ENCODE measurements around the gene PM20D2. TPM values are rescaled to one million over a fixed set of nuclear protein-coding genes. Genes with fewer than 3 reads are reported as not detected.
"Not testable (repeated sequence)": the region's sequence is repeated elsewhere in the genome, so short reads cannot be mapped to it uniquely, and the experiment has no call there.

The PM20D2 gene, protein sequence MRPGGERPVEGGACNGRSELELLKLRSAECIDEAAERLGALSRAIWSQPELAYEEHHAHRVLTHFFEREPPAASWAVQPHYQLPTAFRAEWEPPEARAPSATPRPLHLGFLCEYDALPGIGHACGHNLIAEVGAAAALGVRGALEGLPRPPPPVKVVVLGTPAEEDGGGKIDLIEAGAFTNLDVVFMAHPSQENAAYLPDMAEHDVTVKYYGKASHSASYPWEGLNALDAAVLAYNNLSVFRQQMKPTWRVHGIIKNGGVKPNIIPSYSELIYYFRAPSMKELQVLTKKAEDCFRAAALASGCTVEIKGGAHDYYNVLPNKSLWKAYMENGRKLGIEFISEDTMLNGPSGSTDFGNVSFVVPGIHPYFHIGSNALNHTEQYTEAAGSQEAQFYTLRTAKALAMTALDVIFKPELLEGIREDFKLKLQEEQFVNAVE
- polyA plus RNA-seq (2013, experiment 1 of 2; ENCODE audit: insufficient read length) = 5.3 TPM
- 4.8 TPM for polyA plus RNA-seq (2013, experiment 2 of 2; ENCODE audit: insufficient read length)

DNA sequence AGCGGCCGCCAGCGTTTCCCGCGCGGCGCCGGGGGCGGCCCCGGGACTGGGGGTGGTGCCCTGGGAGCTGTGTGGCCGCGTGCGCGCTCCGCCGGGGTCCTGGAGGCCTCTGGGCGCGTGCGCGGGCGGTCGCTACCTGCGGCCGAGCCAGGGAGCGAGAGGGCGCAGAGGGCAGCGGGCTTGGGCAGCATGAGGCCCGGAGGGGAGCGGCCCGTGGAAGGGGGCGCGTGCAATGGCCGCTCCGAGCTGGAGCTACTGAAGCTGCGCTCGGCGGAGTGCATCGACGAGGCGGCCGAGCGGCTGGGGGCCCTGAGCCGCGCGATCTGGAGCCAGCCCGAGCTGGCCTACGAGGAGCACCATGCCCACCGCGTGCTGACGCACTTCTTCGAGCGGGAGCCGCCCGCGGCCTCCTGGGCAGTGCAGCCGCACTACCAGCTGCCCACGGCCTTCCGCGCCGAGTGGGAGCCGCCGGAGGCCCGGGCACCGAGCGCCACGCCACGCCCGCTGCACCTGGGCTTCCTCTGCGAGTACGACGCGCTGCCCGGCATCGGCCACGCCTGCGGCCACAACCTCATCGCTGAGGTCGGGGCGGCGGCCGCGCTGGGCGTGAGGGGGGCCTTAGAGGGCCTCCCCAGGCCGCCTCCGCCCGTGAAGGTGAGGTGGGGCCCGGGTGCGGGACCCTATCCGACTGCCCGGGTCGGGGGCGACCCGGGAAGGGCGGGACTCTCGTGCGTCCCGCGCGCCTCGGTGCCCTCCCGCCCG lies at the start of gene PM20D2:
Gene PM20D2 (plus strand): TSS at position 100 of the 762 bp plus-strand sequence. CDS start 90 bp downstream, at position 190.
- DNase-seq = peak; percentile 31

DNA sequence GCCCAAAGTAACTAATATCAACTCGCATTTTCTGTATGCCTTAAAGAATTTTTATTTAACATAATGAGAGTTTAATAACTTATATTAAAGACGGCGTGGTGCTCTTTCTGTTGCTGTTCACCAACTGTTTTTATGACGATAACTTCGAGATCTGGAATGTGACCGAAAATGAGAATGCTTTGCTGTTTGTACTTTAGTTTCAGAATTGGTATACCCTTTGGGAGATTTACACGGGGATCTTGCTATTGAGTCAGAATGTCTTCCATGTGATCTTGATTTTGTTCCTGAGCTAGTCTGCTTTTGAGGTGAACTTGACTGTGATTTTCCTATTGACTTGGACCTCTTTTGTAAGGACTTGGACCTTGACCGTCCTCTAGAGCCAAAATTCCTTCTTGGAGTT lies 47.4 kb upstream of the PM20D2 start:
- no peak for DNase-seq

DNA sequence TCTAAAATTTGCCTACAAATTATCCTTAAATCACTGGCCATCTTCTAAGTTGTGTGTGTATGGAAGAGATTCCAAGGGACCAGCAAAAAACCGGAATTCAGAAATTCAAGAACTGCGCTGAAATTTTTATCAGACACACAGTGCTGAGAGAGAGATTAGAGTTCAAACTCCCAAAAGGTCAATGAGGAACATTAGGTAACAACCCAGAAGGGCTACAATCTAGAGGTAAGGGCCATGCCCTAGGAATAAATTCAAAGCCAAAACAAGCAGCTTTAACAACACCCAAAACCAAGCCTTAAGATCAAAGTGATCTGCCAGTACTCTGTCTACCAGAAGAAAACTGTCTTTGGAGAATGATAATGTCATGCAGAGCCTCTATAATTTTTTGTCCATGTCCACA lies 45.7 kb upstream of the PM20D2 start:
- DNase-seq = no peak

DNA sequence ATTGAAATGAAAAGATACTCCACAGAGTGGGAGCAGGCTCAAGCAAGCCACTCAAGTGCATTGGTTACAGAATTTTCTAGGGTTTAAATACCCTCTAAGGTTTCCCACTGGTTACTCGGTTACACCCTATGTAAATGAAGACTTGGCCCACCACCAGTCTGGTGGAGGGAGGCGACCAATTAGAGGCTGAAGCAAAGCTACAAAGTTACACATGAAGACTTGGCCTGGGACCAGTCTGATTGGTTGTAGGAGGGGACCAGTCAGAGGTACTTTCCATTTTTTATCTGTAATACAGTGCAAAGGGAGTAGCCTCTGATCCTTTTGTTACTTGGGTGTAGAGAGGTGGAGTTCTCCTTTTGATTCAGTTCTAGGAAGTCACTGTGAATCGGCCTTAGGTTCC lies 35.6 kb upstream of the PM20D2 start:
- DNase-seq = no peak

DNA sequence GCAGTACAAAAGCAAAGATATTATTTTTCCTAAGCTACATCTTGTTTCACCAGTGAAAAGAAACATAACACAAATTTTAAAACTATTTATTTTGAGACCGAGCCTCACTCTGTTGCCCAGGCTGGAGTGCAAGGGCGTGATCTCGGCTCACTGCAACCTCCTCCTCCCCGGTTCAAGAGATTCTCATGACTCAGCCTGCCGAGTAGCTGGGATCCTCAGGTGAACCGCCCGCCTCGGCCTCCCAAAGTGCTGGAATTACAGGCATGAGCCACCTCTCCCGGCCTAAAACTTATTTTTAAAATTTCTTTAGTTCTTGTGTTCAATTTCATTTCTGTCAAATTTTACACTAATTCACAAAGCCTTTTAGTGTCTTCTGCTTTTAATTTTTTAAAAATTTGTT lies 33.9 kb upstream of the PM20D2 start:
- DNase-seq = no peak

DNA sequence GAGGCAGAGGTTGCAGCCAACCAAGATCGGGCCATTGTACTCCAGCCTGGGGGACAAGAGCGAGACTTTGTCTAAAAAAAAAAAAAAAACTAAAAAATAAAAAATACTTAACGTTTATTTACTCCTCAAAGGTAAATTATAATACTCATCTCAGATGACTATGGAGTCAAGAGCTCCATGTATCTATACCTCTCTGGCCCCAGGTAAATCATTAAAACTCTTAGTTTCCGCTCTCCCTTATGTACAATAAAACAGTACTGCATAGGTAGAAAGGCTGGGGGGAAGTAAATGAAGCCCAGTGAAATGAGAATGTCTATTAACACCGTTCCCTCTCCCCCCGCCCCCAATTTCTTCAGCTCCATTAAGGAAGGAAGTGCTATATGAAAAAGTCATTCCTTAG lies 29.2 kb upstream of the PM20D2 start:
- DNase-seq = no peak

DNA sequence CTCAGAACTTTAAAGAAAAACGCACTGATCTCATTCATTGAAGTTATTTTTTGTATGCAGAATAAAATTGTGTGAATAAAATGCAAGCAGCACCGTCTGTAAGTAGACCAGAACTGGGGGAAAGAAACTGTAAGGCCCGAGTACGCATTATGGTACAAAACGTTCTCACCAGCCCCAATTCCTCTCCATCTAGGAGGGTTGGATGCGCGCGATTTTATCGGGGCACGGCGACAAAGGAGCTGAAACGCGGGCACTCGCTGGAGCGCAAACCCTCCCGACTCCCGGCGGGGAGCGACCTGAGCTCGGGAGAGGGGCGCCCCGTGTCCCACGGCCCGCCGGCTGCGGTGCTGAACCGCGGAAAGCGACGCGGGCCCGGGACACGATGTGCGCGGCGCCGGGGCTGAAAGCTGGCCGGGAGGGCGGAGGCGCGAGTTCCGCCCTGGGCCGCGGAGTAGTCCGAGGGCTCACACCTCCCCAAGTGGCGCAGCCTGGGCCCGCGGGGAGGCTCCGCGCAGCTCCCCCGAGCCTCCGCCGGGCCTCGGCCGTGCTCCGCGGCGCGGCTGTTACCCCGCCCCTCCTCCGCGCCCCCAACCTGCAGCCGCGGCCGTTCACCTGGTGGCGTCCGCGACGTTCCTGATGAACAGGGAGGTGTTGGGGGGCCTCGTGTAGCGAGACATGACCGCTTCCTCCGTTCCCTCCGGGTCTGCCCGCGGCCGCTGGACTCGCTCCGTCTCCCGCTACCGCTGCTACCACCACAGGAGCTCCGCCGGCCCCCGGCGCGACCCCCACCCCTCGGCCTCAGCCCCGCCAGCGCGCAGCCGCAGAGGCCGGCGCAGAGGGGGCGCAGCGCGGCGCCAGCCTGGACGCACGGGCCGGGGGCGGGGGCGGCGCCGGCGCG lies 28.4 kb upstream of the PM20D2 start, which contains the start of gene SRSF12:
Gene SRSF12 (minus strand): TSS at position 861 of the 898 bp plus-strand sequence. CDS start 184 bp downstream, at position 677.
- peak; percentile 39 for DNase-seq

DNA sequence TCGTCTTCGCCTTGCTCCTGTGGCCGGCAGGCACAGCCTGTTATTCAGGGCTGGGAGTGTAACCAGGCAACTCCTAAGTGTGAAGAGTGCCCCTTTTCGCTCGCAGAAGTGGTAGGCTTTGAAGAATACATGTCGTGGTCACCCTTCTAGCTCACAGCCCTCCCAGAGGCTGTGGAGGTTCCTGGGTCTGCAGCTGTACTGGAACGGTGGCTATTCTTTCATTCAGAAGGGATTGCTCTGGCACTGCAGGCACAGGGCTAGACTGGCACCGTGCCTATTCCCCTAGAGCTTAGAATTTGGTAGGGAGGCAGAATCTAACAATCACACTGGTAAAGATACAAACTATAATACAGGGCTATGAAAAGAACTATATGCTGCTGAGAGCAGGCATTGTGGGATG lies 26.9 kb upstream of the PM20D2 start:
- DNase-seq = no peak

DNA sequence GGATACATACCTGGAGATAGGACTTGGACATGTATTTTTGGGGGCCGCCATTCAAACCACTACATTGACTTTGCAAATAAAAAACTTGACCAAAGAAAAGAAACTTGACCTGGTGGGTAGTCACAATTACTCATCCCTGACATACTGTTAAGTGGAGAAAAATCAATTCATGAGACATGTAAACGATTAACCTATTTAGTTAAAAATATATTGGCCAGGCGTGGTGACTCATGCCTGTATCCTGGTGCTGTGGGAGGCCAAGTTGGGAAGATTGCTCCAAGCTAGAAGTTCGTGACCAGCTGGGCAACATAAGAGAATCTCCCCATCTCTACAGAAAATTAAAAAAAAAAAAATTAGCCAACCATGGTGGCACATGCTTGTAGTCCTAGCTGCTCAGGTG lies 25.5 kb upstream of the PM20D2 start:
- no peak for DNase-seq

DNA sequence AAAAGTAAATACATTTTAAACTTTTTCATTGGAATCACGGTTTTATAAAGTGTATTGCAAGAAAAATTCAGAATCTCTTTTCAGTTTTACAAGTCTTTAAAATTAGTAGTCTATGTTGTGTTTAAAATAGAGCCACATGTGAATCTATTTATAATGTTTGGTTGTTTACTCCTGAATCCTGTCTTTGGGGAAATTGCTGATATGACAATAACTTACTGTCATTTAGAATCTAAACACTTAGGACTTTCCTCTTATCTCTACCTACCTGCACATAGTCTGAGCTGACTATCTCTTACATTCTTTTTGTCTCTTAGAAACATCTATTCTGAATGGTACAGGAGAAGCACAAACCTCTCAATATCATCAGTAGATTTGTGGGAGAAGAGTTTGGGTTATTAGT lies 23.9 kb upstream of the PM20D2 start:
- no peak for DNase-seq

DNA sequence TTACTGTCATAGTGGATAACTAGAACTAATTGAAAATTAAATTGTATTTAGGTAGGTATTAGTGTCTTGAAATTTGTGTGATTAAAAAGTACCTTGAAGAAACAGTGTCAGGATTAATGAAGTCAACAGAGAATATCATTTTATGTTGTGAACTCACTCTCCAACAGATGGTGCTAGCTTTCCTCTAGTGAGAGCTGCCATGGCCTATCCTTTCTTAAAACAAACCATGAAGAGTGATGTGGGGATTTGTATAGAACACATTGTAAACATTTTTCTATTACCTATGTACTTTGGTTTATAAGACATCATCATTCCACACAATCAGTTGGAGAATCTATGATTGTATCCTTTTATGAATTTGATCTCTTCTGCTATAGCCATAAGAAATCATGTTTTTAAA lies 23.2 kb upstream of the PM20D2 start:
- DNase-seq = peak; percentile 28

DNA sequence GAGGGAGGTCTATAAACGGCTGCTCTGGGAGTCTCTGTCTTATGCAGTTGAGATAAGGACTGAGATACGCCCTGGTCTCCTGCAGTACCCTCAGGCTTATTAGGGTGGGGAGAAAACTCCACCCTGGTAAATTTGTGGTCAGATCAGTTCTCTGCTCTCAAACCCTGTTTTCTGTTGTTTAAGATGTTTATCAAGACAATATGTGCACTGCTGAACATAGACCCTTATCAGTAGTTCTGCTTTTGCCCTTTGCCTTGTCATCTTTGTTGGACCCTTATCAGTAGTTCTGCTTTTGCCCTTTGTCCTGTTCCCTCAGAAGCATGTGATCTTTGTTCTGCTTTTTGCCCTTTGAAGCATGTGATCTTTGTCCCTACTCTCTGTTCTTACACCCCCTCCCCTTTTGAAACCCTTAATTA lies 17.6 kb upstream of the PM20D2 start:
- DNase-seq = not testable (repeated sequence)

DNA sequence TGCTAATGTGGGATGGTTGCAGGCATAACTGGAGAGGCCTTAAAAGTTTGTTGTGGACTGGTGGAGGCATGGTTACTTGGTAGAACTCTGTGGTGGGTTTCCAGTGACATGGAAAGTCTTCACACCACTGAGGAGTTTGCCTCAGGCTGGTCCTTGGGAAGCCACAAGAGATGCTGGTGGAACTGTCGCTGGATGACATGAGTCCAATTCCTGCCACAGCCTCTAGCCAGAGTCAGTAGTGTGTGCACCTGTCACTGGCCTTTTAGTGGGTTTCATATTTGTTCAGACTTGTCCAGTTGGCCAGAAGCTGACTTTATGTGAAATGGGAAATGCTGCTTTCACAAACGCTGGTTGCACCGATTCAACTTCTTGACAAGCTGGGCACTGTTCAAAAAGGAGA lies 14.3 kb upstream of the PM20D2 start:
- no peak for DNase-seq

DNA sequence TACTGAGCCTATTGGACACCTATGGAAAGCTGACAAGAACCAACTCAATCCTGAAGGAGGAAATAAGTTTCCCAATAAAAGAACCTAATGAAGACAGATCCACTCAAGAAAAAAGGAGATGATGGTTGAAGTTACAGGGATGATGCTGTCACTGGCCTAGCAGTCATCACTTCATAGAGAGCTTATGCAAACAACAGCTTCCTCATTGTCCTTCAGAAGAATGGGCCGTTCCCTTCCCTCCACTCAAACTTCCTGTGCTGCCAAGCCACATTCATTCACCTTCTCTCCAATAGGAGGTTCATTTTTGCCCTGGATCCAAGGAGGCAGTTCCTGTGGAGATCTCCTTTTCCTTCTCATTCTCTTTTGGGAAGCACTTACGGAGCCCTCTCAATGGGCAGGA lies 13.8 kb upstream of the PM20D2 start:
- DNase-seq = no peak

DNA sequence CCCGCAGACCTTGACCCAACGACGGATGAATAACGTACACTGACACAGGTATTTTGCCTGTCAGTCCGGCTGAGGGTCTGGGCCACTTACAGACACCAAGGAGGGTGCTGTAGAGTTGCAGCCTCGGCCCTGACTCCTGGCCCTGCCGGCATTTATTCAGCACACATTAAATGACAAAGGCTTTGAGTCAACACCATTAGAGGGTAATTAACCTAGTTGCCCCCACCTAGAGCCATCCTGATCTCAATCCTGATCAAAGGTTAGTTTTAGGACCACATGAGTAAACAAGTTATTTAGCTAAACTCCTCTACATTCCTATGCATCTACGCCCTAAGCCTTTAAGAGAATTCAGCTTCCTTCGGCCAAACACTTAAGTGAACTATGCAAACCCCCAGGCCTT lies 11.9 kb upstream of the PM20D2 start:
- DNase-seq = no peak

DNA sequence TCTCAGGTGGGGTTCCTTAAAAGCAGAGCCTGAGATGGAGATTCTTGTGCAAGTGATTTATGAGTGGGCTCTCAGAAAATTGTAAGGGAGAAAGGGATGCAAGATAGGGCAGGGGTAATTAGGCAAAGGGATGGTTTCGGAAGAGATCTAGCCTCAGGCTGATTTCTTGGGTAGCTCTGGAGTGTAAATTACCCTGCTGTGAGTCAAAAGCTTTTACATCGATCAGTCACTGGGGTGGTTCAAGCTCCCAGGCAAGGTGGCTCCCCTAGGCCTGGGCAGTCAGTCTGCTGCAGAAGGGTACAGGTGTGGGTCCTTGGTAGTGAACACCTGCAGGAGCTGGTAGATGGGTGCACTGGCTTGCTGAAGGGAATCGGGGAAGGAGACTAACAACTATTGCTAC lies 11.1 kb upstream of the PM20D2 start:
- no peak for DNase-seq

DNA sequence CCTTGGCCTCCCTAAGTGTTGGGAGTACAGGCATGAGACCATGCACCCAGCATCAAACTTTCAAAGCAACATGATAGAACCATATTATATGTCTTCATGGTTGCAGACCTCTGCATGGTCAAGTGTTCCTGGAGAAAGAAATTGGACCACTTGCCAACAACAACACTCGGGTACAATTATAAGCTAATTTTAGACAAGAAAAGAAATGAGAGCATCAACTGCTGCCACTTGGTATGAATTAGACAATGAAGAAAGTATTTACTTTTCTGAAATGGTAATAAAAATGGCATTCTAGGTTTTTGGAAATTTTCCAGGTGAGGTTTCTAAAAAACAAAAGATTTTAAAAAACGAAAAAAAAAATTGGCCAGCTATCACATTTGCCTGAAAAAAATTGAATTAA lies 7.7 kb upstream of the PM20D2 start:
- DNase-seq = no peak

DNA sequence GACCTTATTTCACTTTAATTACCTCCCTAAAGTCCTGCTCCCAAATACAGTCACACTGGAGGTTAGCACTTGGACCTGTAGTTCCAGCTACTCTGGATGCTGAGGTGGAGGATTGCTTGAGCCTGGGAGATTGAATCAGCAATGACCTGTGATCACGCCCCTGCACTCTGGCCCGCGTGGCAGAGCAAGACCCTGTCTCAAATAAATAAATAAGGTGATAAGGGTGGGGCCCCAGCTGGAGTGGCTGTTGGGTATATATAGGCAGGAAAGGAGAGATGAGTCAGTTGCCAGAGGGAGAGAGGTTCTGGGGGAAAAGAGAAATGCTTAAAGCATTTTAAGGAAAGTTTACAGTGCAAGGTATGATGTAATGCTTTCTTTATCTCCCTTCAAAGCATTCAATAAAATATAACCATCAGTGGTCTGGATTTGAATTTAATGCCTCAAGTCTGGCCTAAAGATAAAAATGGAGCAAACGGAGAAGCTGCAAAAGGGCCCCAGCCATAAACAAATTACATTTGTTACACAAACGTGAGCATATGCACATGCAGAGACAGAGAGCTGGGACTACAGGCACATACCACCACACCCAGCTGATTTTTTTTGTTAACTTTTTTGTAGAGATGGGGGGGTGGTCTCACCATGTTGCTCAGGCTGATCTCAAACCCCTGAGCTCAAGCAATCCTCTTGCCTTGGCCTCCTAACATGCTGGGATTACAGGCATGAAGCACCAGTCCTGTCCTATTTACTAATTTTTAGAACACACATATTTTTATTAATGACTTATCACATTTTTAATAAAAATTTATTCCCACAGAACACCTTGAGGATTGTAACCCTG lies 6.1 kb upstream of the PM20D2 start:
- DNase-seq = peak; percentile 24

DNA sequence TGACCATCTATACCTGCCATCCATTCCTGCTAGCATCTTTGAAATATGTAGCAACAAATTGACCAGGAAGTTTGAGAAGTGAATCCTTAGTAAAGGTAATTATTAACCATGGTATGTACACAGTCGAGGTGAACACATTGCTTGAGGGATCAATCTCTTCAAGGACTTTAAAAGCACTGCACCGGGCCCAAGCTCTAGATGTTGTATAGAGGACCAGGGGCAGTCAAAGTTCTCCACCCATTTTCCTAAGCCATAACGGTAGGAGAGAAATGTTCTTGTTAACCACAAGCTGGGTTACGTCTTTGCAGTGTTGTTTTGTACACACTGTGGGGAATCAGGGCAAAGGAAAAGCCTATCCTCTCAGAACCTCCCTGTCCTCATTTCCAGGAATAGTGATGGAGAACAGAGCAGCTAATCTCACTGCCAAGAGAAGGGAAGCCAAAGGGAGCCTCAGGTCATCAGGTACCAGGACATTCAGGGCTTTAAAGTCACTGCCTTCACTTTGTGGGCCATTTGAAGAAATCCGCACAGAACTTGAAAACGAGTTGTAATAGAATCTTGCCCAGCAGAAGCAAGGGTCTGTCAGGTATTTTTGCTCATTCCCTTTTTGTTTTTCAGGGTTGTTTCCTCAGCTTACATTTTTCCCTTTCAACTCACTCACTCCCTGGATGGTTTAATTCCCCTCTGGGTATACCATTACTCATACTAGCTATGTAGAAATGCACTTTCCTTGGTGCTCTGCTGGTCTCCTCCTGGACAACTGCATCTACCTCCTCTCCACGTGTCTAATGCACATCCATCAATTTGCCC lies 5.3 kb upstream of the PM20D2 start:
- peak; percentile 34 for DNase-seq

DNA sequence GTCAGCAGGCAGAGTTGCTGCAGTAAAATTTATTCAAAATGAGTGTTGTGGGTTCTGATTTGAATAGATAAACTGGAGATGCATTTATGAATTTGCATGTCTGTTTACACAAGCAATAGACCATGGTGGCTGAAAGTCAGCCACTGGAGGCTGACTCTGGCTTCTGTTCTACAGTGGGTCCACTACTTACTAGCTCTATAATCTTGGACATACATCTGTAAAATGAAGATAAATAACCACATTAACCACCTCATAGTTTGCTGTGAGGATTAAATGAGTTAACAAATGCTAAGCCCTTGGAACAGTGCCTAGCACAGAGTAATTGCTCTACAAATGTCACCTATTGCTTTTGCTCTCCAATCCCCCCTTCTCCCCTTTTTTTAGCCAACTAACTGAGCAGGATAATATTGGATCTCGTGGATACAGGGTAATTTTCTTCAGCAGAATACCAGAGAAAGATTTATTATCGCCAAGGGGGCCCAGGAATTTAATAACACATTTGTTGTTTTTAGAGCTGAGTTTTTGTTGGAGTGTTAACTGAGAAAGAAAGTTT lies 1.4 kb upstream of the PM20D2 start:
- DNase-seq = peak; percentile 37

Measured in fibroblast of skin of abdomen (primary cell).